ENCODE results near the gene GATAD2A. TPM values are rescaled to one million over a fixed set of nuclear protein-coding genes. Genes with fewer than 3 reads are reported as not detected.

The GATAD2A gene
- total RNA-seq, 1 experiment from 2014 or later = 189 TPM

DNA sequence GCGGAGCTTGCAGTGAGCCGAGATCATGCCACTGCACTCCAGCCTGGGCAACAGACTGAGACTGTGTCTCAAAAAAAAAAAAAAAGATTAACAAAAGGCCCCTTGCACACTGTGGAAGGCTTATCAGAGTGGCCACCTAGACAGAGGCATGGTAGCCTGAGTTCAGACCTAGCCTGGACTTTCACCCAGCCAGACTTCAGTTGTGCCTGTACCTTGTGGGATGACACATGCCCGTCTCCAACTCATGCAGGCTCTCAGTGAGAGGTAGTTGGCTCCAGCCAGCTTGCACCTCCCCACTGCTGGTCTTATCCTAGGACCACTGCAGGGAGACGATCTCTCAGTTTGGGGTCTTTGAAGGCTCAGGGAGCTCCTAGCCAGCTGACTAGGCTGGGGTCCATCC lies 52.2 kb downstream of the GATAD2A start:
- H3K27me3 ChIP-seq (ENCODE audit: insufficient read depth, low read length) = no peaks in the 10 kb centered on the region
- H2BK5ac ChIP-seq (ENCODE audit: insufficient read length, low read length) = no peak overlapping the region
- no peak overlapping the region for H2BK12ac ChIP-seq (ENCODE audit: insufficient read length, low read depth, low read length)
- no peak overlapping the region for H3K23ac ChIP-seq (ENCODE audit: insufficient read length, low read depth, low read length)
- no peak overlapping the region for H3K56ac ChIP-seq (ENCODE audit: insufficient read length, low read depth, low read length)
- Mint-ChIP-seq H3K27ac (peak overlapping the region in 1 of 3 experiments; percentile 89; a peak in 2 of 7 replicates), H3K4me3 (no peak overlapping the region), H3K9me3 (no peaks in the 10 kb centered on the region), H3K27me3 (ENCODE audit: low read depth) (no peaks in the 10 kb centered on the region; the same call in 1 of the 2 replicates), H3K36me3 (ENCODE audit: insufficient read depth in 1 of 3, low read depth in 3 of 3) (peaks cover 0 to 4% (median 0%) of the 10 kb centered on the region in 3 experiments; a peak in 2 of 7 replicates), H3K4me1 (peaks cover 45 to 48% of the 10 kb centered on the region in 2 experiments)
- no peak overlapping the region for H2BK20ac ChIP-seq (ENCODE audit: low read depth, low read length, poor library complexity, severe bottlenecking)
- no peaks in the 10 kb centered on the region for H3K23me2 ChIP-seq (ENCODE audit: insufficient read length, low read depth, low read length, poor library complexity, severe bottlenecking)
- no peak overlapping the region for H3K4ac ChIP-seq (ENCODE audit: low read depth, low read length)
- H4K20me1 ChIP-seq (ENCODE audit: control insufficient read depth, insufficient read depth, insufficient read length) = peaks cover 2% of the 10 kb centered on the region
- H2BK15ac ChIP-seq (ENCODE audit: low read depth, low read length) = no peak overlapping the region
- H4K5ac ChIP-seq (ENCODE audit: insufficient read length, low read depth, low read length) = no peak overlapping the region
- no peak overlapping the region for H3T11ph ChIP-seq (ENCODE audit: low read length)
- peaks cover 57% of the 10 kb centered on the region; the same call in 1 of the 2 replicates for H3K79me2 ChIP-seq (ENCODE audit: insufficient read depth, low read length)
- no peak overlapping the region for H3K14ac ChIP-seq (ENCODE audit: insufficient read depth, low read length)
- WGBS (ENCODE audit: extremely low coverage, insufficient read length, low lambda C conversion rate) = no CpG with 5 or more reads among the region's 4 CpGs
- H3K4me2 ChIP-seq (ENCODE audit: insufficient read depth, insufficient read length, low read length) = no peak overlapping the region
- no peak overlapping the region for H4K91ac ChIP-seq (ENCODE audit: insufficient read length, low read depth, low read length)
- DNase-seq = no peak
- TF ChIP-seq, protein P1, sequence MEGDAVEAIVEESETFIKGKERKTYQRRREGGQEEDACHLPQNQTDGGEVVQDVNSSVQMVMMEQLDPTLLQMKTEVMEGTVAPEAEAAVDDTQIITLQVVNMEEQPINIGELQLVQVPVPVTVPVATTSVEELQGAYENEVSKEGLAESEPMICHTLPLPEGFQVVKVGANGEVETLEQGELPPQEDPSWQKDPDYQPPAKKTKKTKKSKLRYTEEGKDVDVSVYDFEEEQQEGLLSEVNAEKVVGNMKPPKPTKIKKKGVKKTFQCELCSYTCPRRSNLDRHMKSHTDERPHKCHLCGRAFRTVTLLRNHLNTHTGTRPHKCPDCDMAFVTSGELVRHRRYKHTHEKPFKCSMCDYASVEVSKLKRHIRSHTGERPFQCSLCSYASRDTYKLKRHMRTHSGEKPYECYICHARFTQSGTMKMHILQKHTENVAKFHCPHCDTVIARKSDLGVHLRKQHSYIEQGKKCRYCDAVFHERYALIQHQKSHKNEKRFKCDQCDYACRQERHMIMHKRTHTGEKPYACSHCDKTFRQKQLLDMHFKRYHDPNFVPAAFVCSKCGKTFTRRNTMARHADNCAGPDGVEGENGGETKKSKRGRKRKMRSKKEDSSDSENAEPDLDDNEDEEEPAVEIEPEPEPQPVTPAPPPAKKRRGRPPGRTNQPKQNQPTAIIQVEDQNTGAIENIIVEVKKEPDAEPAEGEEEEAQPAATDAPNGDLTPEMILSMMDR (conservative IDR thresholded peaks at IDR 0.05) = no peak
- H3K18ac ChIP-seq (ENCODE audit: insufficient read length, low read depth, low read length) = no peak overlapping the region
- no peak overlapping the region for H2AK5ac ChIP-seq (ENCODE audit: insufficient read length, low read length)
- H4K8ac ChIP-seq (replicated peaks; ENCODE audit: insufficient read length, low read depth, low read length) = no peak overlapping the region
- H3K27ac ChIP-seq (ENCODE audit: insufficient read length, low read depth, low read length) = no peak overlapping the region
- H2AFZ ChIP-seq (ENCODE audit: low read length) = no peak overlapping the region
- H3K9me3 ChIP-seq (ENCODE audit: control insufficient read depth, low read depth, low read length) = no peaks in the 10 kb centered on the region
- H3K4me1 ChIP-seq (ENCODE audit: insufficient read depth, low read length) = peaks cover 16% of the 10 kb centered on the region
- H3K79me1 ChIP-seq (ENCODE audit: insufficient read depth, low read depth, low read length, poor library complexity, severe bottlenecking) = peaks cover 1% of the 10 kb centered on the region
- H3K9ac ChIP-seq (ENCODE audit: extremely low read depth, insufficient read length, low read length) = no peak overlapping the region
- H2BK120ac ChIP-seq (ENCODE audit: low read depth, low read length, poor library complexity, severe bottlenecking) = no peak overlapping the region
